DND-41 (cell line): ENCODE data around the gene FAM89A.

Source experiments
- CTCF ChIP-seq: IDR thresholded peaks from 2 replicates; pipeline ENCODE4 v1.5.1; 2012; ENCODE audit warnings: borderline replicate concordance, low read length, moderate library complexity, mild to moderate bottlenecking; ENCODE audit not compliant: poor library complexity, severe bottlenecking; ENCODE audit errors: extremely low read depth
- EZH2 ChIP-seq: IDR thresholded peaks from 3 replicates; pipeline ENCODE4 v1.6.1; 2012; ENCODE audit warnings: borderline replicate concordance, low read depth, mild to moderate bottlenecking, moderate library complexity, low read length, inconsistent platforms; ENCODE audit not compliant: severe bottlenecking

- no peak for TF ChIP-seq CTCF
- no peak for TF ChIP-seq EZH2
These were observed 60.7 kb downstream of the FAM89A start for GRCh38 chr1:230979389-230979716.
